SU-DHL-6 (cell line): ENCODE results near the gene GOLIM4.

ENCODE experiments used
- H2AFZ ChIP-seq: fragments of 200-600 bp; sonication (generic); 2 replicates; pipeline ENCODE4 v1.6.1; 2014; ENCODE audit warnings: low read depth, mild to moderate bottlenecking, moderate library complexity, mixed read lengths, antibody characterized with exemption, low read length; ENCODE audit not compliant: severe bottlenecking
- H3F3A ChIP-seq: fragments of 200-600 bp; shearing (Covaris generic); 2 replicates; pipeline ENCODE4 v1.6.0; 2016; ENCODE audit warnings: antibody characterized with exemption, mild to moderate bottlenecking; ENCODE audit not compliant: insufficient read depth
- H3K27ac ChIP-seq: fragments of 200-600 bp; sonication (generic); 2 replicates; pipeline ENCODE4 v1.5.1; 2016; ENCODE audit warnings: low read depth, mild to moderate bottlenecking, low read length, moderate library complexity, mixed read lengths
- H3K27me3 ChIP-seq: fragments of 200-600 bp; sonication (generic), shearing (Covaris generic); 2 replicates; pipeline ENCODE4 v1.6.0; 2014; ENCODE audit warnings: mild to moderate bottlenecking, low read length
- H3K36me3 ChIP-seq: fragments of 200-600 bp; sonication (generic); 2 replicates; pipeline ENCODE4 v1.6.1; 2014; ENCODE audit warnings: mild to moderate bottlenecking, low read length, mixed read lengths
- H3K4me2 ChIP-seq: fragments of 300-600, 200-600 bp; shearing (Covaris generic), sonication (generic); 2 replicates; pipeline ENCODE4 v1.6.0; 2014; ENCODE audit warnings: low read length, low read depth, mild to moderate bottlenecking; ENCODE audit not compliant: poor library complexity, severe bottlenecking
- H3K4me3 ChIP-seq: fragments of 200-600 bp; sonication (generic); 2 replicates; pipeline ENCODE4 v1.5.1; 2014; ENCODE audit warnings: antibody characterized with exemption, low read length, mild to moderate bottlenecking, mixed read lengths; ENCODE audit not compliant: insufficient read depth, poor library complexity, severe bottlenecking
- H3K79me2 ChIP-seq: fragments of 200-600 bp; sonication (generic); 2 replicates; pipeline ENCODE4 v1.6.1; 2014; ENCODE audit warnings: mild to moderate bottlenecking, low read length, moderate library complexity; ENCODE audit not compliant: insufficient read depth
- H3K9ac ChIP-seq: fragments of 200-600 bp; sonication (generic); 2 replicates; pipeline ENCODE4 v1.7.0; 2014; ENCODE audit warnings: mild to moderate bottlenecking, low read length
- H3K9me2 ChIP-seq: fragments of 200-600 bp; sonication (generic); replicated peaks from 2 replicates; pipeline ENCODE4 v1.6.1; 2014; ENCODE audit warnings: low read length; ENCODE audit not compliant: insufficient read depth
- H3K9me3 ChIP-seq: fragments of 200-600 bp; sonication (generic); 2 replicates; pipeline ENCODE4 v1.6.1; 2014; ENCODE audit warnings: low read length, mixed read lengths; ENCODE audit not compliant: insufficient read depth
- H4K20me1 ChIP-seq: fragments of 200-600 bp; sonication (generic); 2 replicates; pipeline ENCODE4 v1.6.1; 2014; ENCODE audit warnings: low read depth, mild to moderate bottlenecking, antibody characterized with exemption, low read length, moderate library complexity, mixed read lengths
- EZH2phosphoT487 ChIP-seq: fragments of 200-600 bp; sonication (generic), shearing (Covaris generic); conservative IDR thresholded peaks from 2 replicates; pipeline ENCODE4 v1.6.1; 2018; ENCODE audit warnings: mild to moderate bottlenecking, antibody characterized with exemption, low read length, moderate library complexity, mixed read lengths
- TF ChIP-seq, protein P1 (sequence below): fragments of 200-600 bp; sonication (generic); IDR thresholded peaks from one replicate; pipeline ENCODE4 v1.5.1; 2017; ENCODE audit warnings: antibody characterized with exemption, mild to moderate bottlenecking, low read length, moderate library complexity; ENCODE audit not compliant: insufficient read depth, poor library complexity, severe bottlenecking

Gene GOLIM4

DNA sequence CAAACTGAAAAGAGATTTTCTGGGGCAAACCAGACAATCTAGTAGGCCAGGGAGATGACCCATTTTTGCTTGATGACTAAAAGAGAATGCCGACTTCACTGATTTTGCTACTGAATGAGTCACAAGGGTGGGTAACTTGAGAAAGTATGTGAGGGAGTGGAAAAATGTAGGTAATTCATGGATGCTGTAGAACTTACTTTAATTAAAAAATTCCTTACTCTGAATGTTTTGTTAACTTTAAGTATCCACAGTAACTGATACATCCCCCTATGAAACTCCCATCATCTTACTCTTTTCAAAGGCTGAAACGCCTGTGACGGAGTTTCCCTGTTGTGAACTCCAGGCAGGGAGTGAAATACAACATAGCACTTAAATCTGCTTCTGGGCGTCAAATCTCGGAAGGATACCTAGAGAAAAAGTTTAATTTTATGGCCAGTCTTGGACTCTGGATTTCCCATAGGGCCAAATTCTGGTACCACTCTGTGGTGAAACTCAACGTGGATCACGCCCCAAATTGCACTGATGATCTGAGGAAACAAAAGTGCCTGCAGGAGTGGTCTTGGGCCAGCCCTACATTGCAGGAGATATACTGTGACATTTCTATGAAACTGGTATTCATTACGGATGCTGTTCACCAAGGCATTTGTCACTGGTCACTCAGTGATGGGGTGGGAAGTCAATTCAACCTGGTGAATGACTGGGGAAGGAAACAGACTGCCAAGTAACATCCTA lies 24.0 kb downstream of the GOLIM4 start:
- Histone ChIP-seq H3K27ac (no peak overlapping the region), H3K4me3 (no peak overlapping the region), H2AFZ (no peak overlapping the region), H3K9me2 (no peaks in the 10 kb centered on the region), H3K36me3 (no peaks in the 10 kb centered on the region), H3K9ac (no peak overlapping the region), H3F3A (no peaks in the 10 kb centered on the region; the same call in 1 of the 2 replicates), H3K4me2 (no peak overlapping the region), H3K27me3 (no peaks in the 10 kb centered on the region), H3K9me3 (no peaks in the 10 kb centered on the region), H3K79me2 (peaks cover 33% of the 10 kb centered on the region), H4K20me1 (peaks cover 4% of the 10 kb centered on the region; the same call in 1 of the 2 replicates)
- TF ChIP-seq EZH2phosphoT487, result no peak
- TF ChIP-seq, protein P1, sequence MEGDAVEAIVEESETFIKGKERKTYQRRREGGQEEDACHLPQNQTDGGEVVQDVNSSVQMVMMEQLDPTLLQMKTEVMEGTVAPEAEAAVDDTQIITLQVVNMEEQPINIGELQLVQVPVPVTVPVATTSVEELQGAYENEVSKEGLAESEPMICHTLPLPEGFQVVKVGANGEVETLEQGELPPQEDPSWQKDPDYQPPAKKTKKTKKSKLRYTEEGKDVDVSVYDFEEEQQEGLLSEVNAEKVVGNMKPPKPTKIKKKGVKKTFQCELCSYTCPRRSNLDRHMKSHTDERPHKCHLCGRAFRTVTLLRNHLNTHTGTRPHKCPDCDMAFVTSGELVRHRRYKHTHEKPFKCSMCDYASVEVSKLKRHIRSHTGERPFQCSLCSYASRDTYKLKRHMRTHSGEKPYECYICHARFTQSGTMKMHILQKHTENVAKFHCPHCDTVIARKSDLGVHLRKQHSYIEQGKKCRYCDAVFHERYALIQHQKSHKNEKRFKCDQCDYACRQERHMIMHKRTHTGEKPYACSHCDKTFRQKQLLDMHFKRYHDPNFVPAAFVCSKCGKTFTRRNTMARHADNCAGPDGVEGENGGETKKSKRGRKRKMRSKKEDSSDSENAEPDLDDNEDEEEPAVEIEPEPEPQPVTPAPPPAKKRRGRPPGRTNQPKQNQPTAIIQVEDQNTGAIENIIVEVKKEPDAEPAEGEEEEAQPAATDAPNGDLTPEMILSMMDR, result no peak

GRCh38 chr3:168070919-168071318 lies 24.8 kb downstream of the GOLIM4 start:
- H3F3A ChIP-seq, result no peaks in the 10 kb centered on the region; the same call in 1 of the 2 replicates
- no peak overlapping the region for H2AFZ ChIP-seq

GRCh38 chr3:168068346-168068745 lies 27.4 kb downstream of the GOLIM4 start:
- Histone ChIP-seq H3K36me3 (no peaks in the 10 kb centered on the region), H3K27me3 (no peaks in the 10 kb centered on the region), H3K79me2 (peaks cover 19% of the 10 kb centered on the region; the same call in 1 of the 2 replicates), H3K4me2 (no peak overlapping the region), H3K4me3 (no peak overlapping the region), H3K9ac (no peak overlapping the region), H3K9me3 (no peaks in the 10 kb centered on the region), H3F3A (no peaks in the 10 kb centered on the region), H3K27ac (no peak overlapping the region), H3K9me2 (no peaks in the 10 kb centered on the region), H4K20me1 (peaks cover 4% of the 10 kb centered on the region; the same call in 1 of the 2 replicates), H2AFZ (no peak overlapping the region)
- TF ChIP-seq, protein P1, result no peak
- TF ChIP-seq EZH2phosphoT487, result no peak

More at GRCh38 chr3:168070919-168071318, 24.8 kb downstream of the GOLIM4 start:
- H4K20me1 ChIP-seq, result peaks cover 4% of the 10 kb centered on the region; the same call in 1 of the 2 replicates
- H3K4me2 ChIP-seq, result no peak overlapping the region
- no peak overlapping the region for H3K27ac ChIP-seq
- peaks cover 32% of the 10 kb centered on the region for H3K79me2 ChIP-seq
- no peaks in the 10 kb centered on the region for H3K9me3 ChIP-seq
- no peaks in the 10 kb centered on the region for H3K36me3 ChIP-seq
- H3K9ac ChIP-seq, result no peak overlapping the region
- no peak overlapping the region for H3K4me3 ChIP-seq
- no peaks in the 10 kb centered on the region for H3K27me3 ChIP-seq
- TF ChIP-seq, protein P1, result no peak
- no peak for TF ChIP-seq EZH2phosphoT487
- no peaks in the 10 kb centered on the region for H3K9me2 ChIP-seq
